ENCODE results near the gene TNFSF11.

DNA sequence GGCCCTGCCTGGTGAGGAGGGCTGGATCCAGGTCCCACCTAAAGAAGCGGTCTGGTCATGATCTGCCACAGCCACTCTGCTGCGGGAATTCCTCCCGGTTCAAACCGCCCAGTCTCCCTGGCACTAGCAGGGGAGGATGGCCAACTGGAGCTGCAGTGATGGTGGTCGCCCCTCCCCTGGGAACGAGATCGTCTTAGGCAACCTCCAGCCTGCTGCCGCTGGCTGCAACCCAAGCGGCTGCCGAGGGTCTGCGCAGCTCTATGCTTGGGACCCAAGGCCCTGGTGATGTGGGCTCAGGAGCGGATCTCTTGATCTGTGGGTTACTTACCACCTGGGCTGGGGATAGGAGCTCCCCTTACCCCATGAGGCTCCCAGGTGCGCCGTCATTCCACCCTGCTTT, 69.1 kb downstream of the TNFSF11 start:
- TF ChIP-seq, protein P1, sequence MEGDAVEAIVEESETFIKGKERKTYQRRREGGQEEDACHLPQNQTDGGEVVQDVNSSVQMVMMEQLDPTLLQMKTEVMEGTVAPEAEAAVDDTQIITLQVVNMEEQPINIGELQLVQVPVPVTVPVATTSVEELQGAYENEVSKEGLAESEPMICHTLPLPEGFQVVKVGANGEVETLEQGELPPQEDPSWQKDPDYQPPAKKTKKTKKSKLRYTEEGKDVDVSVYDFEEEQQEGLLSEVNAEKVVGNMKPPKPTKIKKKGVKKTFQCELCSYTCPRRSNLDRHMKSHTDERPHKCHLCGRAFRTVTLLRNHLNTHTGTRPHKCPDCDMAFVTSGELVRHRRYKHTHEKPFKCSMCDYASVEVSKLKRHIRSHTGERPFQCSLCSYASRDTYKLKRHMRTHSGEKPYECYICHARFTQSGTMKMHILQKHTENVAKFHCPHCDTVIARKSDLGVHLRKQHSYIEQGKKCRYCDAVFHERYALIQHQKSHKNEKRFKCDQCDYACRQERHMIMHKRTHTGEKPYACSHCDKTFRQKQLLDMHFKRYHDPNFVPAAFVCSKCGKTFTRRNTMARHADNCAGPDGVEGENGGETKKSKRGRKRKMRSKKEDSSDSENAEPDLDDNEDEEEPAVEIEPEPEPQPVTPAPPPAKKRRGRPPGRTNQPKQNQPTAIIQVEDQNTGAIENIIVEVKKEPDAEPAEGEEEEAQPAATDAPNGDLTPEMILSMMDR (IDR thresholded peaks at IDR 0.05), result no peak
- TF ChIP-seq POLR2A (IDR thresholded peaks at IDR 0.05) (no peak), EP300 (IDR thresholded peaks at IDR 0.05) (no peak)
